ENCODE results near the gene FHOD1.
A peak's percentile ranks its signal among the peaks of the same experiment; 100 is the strongest.

FHOD1 gene

GRCh38 chr16:67249178-67250044, 2.1 kb upstream of the FHOD1 start:
- DNase-seq (ENCODE audit: low spot score), result no peak

GRCh38 chr16:67248401-67249177, 1.3 kb upstream of the FHOD1 start, which contains the start of gene SLC9A5:
SLC9A5 (plus strand) TSS chr16:67248979; CDS start chr16:67249015, 36 bp downstream.
- no peak for DNase-seq (ENCODE audit: low spot score)

GRCh38 chr16:67248073-67248400, 756 bp upstream of the FHOD1 start:
- DNase-seq (ENCODE audit: low spot score), result peak; percentile 41

- peak; percentile 90 for DNase-seq (ENCODE audit: low spot score)
These were observed 507 bp downstream of the FHOD1 start for GRCh38 chr16:67246756-67247191.

GRCh38 chr16:67246081-67246755, 1.1 kb downstream of the FHOD1 start:
- DNase-seq (ENCODE audit: low spot score), result peak; percentile 78

GRCh38 chr16:67245674-67246080, 1.6 kb downstream of the FHOD1 start:
- DNase-seq (ENCODE audit: low spot score), result no peak

- no peak for DNase-seq (ENCODE audit: low spot score)
These were observed 2.1 kb downstream of the FHOD1 start for GRCh38 chr16:67245186-67245585.

- DNase-seq (ENCODE audit: low spot score), result no peak
These were observed 2.7 kb downstream of the FHOD1 start for GRCh38 chr16:67244387-67245185.

GRCh38 chr16:67243481-67243880, 3.8 kb downstream of the FHOD1 start:
- DNase-seq (ENCODE audit: low spot score), result no peak

GRCh38 chr16:67242138-67242730, 5.0 kb downstream of the FHOD1 start:
- no peak for DNase-seq (ENCODE audit: low spot score)

GRCh38 chr16:67241008-67241900, 6.0 kb downstream of the FHOD1 start:
- DNase-seq (ENCODE audit: low spot score), result peak; percentile 42

GRCh38 chr16:67240506-67240905, 6.8 kb downstream of the FHOD1 start:
- no peak for DNase-seq (ENCODE audit: low spot score)

- DNase-seq (ENCODE audit: low spot score), result no peak
These were observed 8.3 kb downstream of the FHOD1 start for GRCh38 chr16:67238806-67239470.

GRCh38 chr16:67238278-67238575, 9.1 kb downstream of the FHOD1 start:
- DNase-seq (ENCODE audit: low spot score), result no peak

- DNase-seq (ENCODE audit: low spot score), result no peak
These were observed 9.6 kb downstream of the FHOD1 start for GRCh38 chr16:67237396-67238277.

GRCh38 chr16:67236563-67237395, 10.5 kb downstream of the FHOD1 start:
- DNase-seq (ENCODE audit: low spot score), result peak; percentile 35

GRCh38 chr16:67235816-67236562, 11.3 kb downstream of the FHOD1 start:
- no peak for DNase-seq (ENCODE audit: low spot score)
